ENCODE data around the gene SH3RF1. TPM values are rescaled to one million over a fixed set of nuclear protein-coding genes. Genes with fewer than 3 reads are reported as not detected.

SH3RF1 gene
- total and polyA plus RNA-seq, 10 of the 15 experiments (the other 5 are each of a cell fraction or from before 2014, with no cell fraction given): 4.5 to 22.5 (median 10.4) TPM

DNA sequence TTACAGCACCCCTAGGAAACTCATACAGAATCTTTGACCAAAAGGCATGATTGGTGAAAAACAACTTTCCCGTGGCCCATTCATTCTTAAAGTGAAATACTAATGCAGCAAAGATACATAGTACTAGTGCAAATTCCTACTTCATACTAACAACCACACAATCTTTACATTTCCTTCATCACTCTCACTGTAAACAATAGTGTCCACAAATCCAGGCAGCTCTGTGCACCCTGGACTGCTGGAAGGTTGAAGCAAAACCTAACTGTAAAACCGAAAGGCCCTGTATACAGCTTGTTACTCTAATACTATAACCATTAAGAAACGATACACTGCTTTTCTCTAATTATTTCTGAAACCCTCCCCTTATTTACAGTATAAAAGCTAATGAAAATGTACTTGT, 82.6 kb downstream of the SH3RF1 start (continued):
- TF ChIP-seq, protein P1, sequence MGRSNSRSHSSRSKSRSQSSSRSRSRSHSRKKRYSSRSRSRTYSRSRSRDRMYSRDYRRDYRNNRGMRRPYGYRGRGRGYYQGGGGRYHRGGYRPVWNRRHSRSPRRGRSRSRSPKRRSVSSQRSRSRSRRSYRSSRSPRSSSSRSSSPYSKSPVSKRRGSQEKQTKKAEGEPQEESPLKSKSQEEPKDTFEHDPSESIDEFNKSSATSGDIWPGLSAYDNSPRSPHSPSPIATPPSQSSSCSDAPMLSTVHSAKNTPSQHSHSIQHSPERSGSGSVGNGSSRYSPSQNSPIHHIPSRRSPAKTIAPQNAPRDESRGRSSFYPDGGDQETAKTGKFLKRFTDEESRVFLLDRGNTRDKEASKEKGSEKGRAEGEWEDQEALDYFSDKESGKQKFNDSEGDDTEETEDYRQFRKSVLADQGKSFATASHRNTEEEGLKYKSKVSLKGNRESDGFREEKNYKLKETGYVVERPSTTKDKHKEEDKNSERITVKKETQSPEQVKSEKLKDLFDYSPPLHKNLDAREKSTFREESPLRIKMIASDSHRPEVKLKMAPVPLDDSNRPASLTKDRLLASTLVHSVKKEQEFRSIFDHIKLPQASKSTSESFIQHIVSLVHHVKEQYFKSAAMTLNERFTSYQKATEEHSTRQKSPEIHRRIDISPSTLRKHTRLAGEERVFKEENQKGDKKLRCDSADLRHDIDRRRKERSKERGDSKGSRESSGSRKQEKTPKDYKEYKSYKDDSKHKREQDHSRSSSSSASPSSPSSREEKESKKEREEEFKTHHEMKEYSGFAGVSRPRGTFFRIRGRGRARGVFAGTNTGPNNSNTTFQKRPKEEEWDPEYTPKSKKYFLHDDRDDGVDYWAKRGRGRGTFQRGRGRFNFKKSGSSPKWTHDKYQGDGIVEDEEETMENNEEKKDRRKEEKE (IDR thresholded peaks at IDR 0.05): no peak

DNA sequence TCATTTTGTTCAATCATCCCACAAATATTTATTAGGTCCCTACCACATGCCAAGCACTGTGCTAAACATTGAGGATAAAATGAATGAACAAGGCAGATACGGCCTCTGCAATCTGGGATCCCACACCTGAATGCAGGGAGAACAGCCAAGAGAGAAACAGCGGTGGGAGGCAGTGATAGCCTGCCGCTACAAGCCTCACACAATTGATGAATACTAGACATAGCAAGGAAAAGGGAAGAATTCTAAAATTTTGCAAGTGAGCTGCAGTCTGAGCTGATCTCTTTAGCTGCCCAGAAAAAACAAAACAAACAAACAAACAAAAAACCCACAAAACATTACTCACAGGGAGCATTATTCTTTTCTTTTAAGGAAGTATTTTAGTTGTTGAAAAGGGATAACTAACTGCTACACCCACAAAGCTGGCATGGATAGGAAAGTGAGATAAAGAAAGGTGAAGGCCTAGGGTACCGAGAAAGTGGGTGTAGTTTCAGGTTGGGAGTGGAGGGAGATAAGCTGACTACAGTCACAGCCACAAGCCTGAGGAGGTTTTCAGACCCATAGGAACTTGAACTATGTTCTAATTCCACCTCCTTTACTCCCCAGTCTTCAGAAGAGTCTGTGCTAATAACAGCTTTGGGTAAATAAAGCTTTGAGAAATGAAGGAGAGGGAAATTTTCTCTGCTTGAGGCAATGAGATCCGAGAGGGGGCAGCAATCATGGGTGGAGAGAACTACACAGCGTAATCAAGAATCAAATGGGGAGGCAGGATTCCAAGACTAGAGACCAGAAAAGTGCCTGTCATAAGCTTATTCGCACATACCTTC, 85.4 kb downstream of the SH3RF1 start:
- CTCF ChIA-PET: interaction anchor here (0.6 to 1.2 kb wide), 4 partner anchors 10 to 19 kb away, joined by 3 to 4 read pairs (median 3); no protein-coding TSS in a partner anchor
- BruUV-seq (replicated peaks): no TSS peak
- H2AFZ ChIP-seq (ENCODE audit: control insufficient read depth, low read depth, low read length): no peak overlapping the region
- ATAC-seq: no peak
- no peak overlapping the region for H3K9ac ChIP-seq (ENCODE audit: control insufficient read depth, insufficient read depth, low read length)
- H3K4me1 ChIP-seq (ENCODE audit: control insufficient read depth, insufficient read depth, low read length): peaks cover 17% of the 10 kb centered on the region; the same call in 1 of the 2 replicates
- H3K9me3 ChIP-seq (replicated peaks; ENCODE audit: control insufficient read depth, insufficient read depth, low read length): no peaks in the 10 kb centered on the region
- WGBS (ENCODE audit: insufficient coverage, insufficient replicate concordance, low lambda C conversion rate, missing lambda C conversion rate): 98% methylated on average over 7 of the region's 7 CpGs
- TF ChIP-seq NRF1 (conservative IDR thresholded peaks at IDR 0.05; ENCODE audit: low read depth, low read length) (no peak), TBL1XR1 (IDR thresholded peaks at IDR 0.05; ENCODE audit: low read depth, low read length) (no peak)
- H3K36me3 ChIP-seq (ENCODE audit: control insufficient read depth in 2 of 2, insufficient read depth in 2 of 2, low read length in 1 of 2): peaks cover 0 to 4% of the 10 kb centered on the region in 2 experiments; a peak in 2 of 4 replicates
- POLR2A ChIA-PET: interaction anchor here (1.2 to 1.4 kb wide), 2 partner anchors 9 to 11 kb away, joined by 3 to 5 read pairs; no protein-coding TSS in a partner anchor
- SMC1A ChIA-PET (ENCODE audit: uncharacterized antibody, unreplicated experiment): interaction anchor here (0.6 to 1.7 kb wide), 7 partner anchors 10 to 381 kb away, joined by 3 to 5 read pairs (median 3); no protein-coding TSS in a partner anchor
- no peak for DNase-seq (ENCODE audit: low read depth, low spot score)
- no peak overlapping the region for H3K4me2 ChIP-seq (ENCODE audit: control insufficient read depth, insufficient read depth)
- RAD21 ChIA-PET (ENCODE audit: unreplicated experiment): interaction anchor here (0.8 to 1.5 kb wide), 3 partner anchors 15 to 76 kb away, joined by 4 read pairs; no protein-coding TSS in a partner anchor
- H3K79me2 ChIP-seq (ENCODE audit: control insufficient read depth, insufficient read depth, low read length): peaks cover 28% of the 10 kb centered on the region
- H4K20me1 ChIP-seq (ENCODE audit: control insufficient read depth, insufficient read depth): no peaks in the 10 kb centered on the region
- intact Hi-C loops (cut with micrococcal nuclease; ENCODE audit: unreplicated experiment): no loop called here
- FAIRE-seq: no peak
- in situ Hi-C loops (cut with MboI): no loop called here
- no peaks in the 10 kb centered on the region for H3K27me3 ChIP-seq (replicated peaks in 1 of 2; ENCODE audit: control insufficient read depth in 2 of 2, insufficient read depth in 2 of 2, low read length in 1 of 2)
- H3K4me3 ChIP-seq: no peak overlapping the region
- H3K27ac ChIP-seq (ENCODE audit: control insufficient read depth, insufficient read depth): no peak overlapping the region

All from GM12878 (cell line).